Stimulated activated naive CD8-positive, alpha-beta T cell treated with anti-CD3 and anti-CD28 coated beads, Interleukin-15, Interleukin-2, amounts not matched to agents 100 U/mL and 50 U/mL, for 24 hours (primary cell): Measurements from ENCODE around the gene RILP.
A peak's percentile ranks its signal among the peaks of the same experiment; 100 is the strongest.

Experiments
- ATAC-seq: fragments of 150-1000 bp; cut with Tn5 transposase; one replicate; pipeline ENCODE4 v1.10.0; 2021
- DNase-seq: peaks from one replicate; pipeline ENCODE4 v3.0.0; 2021

RILP gene

GRCh38 chr17:1604831-1605528 is 44.7 kb downstream of the RILP start:
- no peak for ATAC-seq
- peak; percentile 23 for DNase-seq

DNA sequence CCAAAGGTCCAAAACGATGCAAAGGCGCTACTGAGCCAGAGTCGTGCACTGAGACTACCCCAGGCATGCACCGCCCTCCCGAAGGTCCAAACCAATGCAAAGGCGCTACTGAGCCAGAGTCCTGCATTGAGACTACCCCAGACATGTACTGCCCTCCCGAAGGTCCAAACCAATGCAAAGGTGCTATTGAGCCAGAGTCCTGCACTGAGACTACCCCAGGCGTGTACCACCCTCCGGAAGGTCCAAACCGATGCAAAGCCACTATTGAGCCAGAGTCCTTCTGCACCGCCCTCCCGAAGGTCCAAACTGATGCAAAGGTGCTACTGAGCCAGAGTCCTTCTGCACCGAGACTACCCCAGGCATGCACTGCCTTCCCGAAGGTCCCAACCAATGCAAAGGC is 48.1 kb downstream of the RILP start:
- no peak for ATAC-seq
- DNase-seq = no peak

DNA sequence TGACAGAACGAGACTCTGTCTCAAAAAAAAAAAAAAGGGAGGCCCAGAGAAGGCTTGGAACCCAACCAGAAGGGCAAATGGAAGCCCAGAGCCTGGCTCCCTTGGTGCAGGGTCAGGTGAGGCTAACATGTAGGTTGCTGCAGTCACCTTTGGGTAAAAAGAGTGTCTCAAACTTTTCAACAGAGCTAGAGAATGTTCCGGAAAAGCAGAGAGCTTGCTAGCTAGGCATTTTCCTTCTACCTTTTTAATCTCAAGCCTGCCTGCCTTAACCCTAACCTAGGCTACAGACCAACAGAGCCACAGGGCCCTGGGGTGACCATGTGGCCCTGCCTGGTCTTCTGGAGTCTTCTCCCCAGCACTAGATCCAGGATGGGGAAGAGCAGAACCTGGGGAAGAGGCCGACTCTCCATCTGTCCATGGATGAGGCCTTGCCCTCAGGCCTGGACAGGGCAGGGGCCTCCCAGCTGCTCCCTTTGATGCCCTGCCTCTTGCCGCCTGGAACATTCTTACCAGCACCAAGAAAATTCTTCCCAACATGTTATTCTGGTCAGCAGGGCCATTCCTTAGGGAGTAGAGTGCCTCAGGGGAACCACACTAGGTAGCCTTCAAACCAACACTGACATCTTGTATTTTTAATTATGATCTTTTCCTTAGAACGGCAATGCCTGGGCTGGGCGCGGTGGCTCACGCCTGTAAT is 51.1 kb downstream of the RILP start:
- DNase-seq (no peak), ATAC-seq (no peak)

GRCh38 chr17:1597861-1598342 is 51.8 kb downstream of the RILP start:
- DNase-seq (no peak), ATAC-seq (no peak)
